HFF-Myc (cell line): ENCODE measurements around the gene PDE5A.

ENCODE experiments used
- DNase-seq: peaks from one replicate; pipeline ENCODE4 v3.0.0-alpha.2; 2011; ENCODE audit warnings: low read depth; ENCODE audit errors: extremely low read depth
- H3K4me3 ChIP-seq: replicated peaks from 2 replicates; pipeline ENCODE4 v1.5.1; 2011; ENCODE audit warnings: low read depth, mild to moderate bottlenecking, control low read depth, low read length
- CTCF ChIP-seq: IDR thresholded peaks from 2 replicates; pipeline ENCODE4 v1.5.1; 2012; ENCODE audit warnings: mild to moderate bottlenecking, low read depth, low read length, control low read depth; ENCODE audit errors: missing control alignments

Gene PDE5A

GRCh38 chr4:119628281-119629141, at the start of gene PDE5A:
Gene PDE5A (minus strand): TSS chr4:119628804. CDS start chr4:119628671, 133 bp downstream.
- no peak for DNase-seq
- peak; percentile 59 for TF ChIP-seq CTCF
- H3K4me3 ChIP-seq: peak within 1 kb of the TSS; percentile 85

- no peak for TF ChIP-seq CTCF
- H3K4me3 ChIP-seq: no peak overlapping the region
- DNase-seq: no peak
These were observed 47.5 kb upstream of the PDE5A start for GRCh38 chr4:119676101-119676500.

DNA sequence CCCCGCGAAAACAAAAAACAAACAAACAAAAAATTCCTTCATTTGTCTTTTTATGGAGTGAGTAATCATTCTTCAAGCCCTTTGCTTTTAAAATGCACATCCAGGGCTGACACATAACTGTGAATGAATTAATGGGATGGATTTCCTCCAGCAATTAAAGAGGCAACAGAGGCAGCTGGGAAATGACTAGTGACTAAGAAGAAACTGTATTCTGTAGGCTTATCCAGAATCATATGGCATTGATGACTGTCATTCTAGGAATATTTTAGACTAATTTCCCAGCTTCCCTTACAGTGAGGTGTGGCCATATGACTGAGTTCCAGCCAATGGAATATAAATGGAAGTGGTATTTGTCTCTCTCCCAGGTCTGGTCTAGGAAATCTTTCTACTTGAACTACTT, 46.8 kb upstream of the PDE5A start:
- no peak for TF ChIP-seq CTCF
- no peak overlapping the region for H3K4me3 ChIP-seq
- no peak for DNase-seq

- no peak for TF ChIP-seq CTCF
- no peak for DNase-seq
- no peak overlapping the region for H3K4me3 ChIP-seq
These were observed 44.3 kb upstream of the PDE5A start for GRCh38 chr4:119672938-119673337.

DNA sequence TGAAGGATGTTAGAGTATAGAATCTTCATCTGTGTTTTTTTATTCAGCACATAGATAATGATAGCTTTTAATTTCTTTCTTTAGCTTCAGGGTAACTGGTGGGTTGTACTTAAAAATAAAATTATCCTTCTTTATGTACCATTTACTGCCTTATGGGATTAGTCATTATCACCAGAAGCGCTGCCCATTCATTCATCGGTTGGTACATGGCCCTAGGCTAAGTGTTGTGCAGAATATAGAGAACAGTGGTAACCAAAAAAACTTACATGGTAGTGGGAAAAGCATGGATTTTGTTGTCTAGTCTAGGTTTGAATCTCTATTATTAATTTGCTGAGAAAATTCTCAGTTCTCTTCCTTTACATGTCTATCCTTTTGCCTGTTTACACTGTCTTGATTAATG, 43.5 kb upstream of the PDE5A start:
- no peak for DNase-seq
- TF ChIP-seq CTCF: no peak

DNA sequence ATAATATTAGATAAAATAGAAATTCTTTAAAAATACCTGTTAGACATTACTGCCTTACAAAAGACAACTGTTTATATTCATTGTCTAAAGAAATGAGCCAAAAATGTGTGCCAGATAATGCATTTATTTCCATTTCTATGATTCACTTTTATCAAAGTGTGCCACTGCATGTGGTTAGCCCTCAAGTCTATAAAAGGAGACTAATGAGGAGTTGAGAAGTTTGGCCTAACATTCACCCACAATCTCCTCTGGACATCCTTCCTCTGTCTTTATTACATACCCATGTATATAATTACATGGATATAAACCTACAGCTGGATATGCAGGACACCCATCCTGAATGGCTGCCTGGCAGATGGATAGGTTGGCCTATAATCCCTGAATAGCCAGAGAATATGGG, 42.6 kb upstream of the PDE5A start:
- no peak for TF ChIP-seq CTCF
- DNase-seq: no peak
- no peak overlapping the region for H3K4me3 ChIP-seq

More for the DNA sequence above, 43.5 kb upstream of the PDE5A start:
- H3K4me3 ChIP-seq: no peak overlapping the region
